GM10266 (cell line): Measurements from ENCODE around the gene EPB41.
"Not testable (repeated sequence)": the region's sequence is repeated elsewhere in the genome, so short reads cannot be mapped to it uniquely, and the experiment has no call there.

Experiments
- DNase-seq: peaks from one replicate; pipeline ENCODE4 v3.0.0; 2012; ENCODE audit errors: extremely low spot score
- CTCF ChIP-seq: IDR thresholded peaks from 2 replicates; pipeline ENCODE4 v1.5.1; 2012; ENCODE audit warnings: mild to moderate bottlenecking, low read depth; ENCODE audit not compliant: control insufficient read depth, insufficient read depth; ENCODE audit errors: missing control alignments

EPB41 gene

GRCh38 chr1:29055160-29055559 lies 140.8 kb downstream of the EPB41 start:
- no peak for DNase-seq
- no peak for TF ChIP-seq CTCF

- no peak for DNase-seq
- TF ChIP-seq CTCF = no peak
Measured at GRCh38 chr1:29056256-29056655, 141.9 kb downstream of the EPB41 start.

- no peak for DNase-seq
- TF ChIP-seq CTCF = no peak
Measured at GRCh38 chr1:29057700-29058099, 143.3 kb downstream of the EPB41 start.

GRCh38 chr1:29062157-29062942 lies 148.0 kb downstream of the EPB41 start:
- DNase-seq = no peak
- no peak for TF ChIP-seq CTCF

GRCh38 chr1:29064064-29064463 lies 149.7 kb downstream of the EPB41 start:
- TF ChIP-seq CTCF = no peak
- DNase-seq = no peak

- TF ChIP-seq CTCF = no peak
Measured at GRCh38 chr1:29077155-29077554, 162.8 kb downstream of the EPB41 start.

GRCh38 chr1:29079916-29080629 lies 165.7 kb downstream of the EPB41 start:
- DNase-seq = not testable (repeated sequence)

More at GRCh38 chr1:29077155-29077554, 162.8 kb downstream of the EPB41 start:
- no peak for DNase-seq
